ENCODE data around the gene SPATA18. TPM values are rescaled to one million over a fixed set of nuclear protein-coding genes. Genes with fewer than 3 reads are reported as not detected.

The SPATA18 gene
- total and polyA plus RNA-seq, 2 of the 13 experiments (the other 11 are each of a cell fraction or from before 2014, with no cell fraction given), result 5.7 to 13.2 TPM

DNA sequence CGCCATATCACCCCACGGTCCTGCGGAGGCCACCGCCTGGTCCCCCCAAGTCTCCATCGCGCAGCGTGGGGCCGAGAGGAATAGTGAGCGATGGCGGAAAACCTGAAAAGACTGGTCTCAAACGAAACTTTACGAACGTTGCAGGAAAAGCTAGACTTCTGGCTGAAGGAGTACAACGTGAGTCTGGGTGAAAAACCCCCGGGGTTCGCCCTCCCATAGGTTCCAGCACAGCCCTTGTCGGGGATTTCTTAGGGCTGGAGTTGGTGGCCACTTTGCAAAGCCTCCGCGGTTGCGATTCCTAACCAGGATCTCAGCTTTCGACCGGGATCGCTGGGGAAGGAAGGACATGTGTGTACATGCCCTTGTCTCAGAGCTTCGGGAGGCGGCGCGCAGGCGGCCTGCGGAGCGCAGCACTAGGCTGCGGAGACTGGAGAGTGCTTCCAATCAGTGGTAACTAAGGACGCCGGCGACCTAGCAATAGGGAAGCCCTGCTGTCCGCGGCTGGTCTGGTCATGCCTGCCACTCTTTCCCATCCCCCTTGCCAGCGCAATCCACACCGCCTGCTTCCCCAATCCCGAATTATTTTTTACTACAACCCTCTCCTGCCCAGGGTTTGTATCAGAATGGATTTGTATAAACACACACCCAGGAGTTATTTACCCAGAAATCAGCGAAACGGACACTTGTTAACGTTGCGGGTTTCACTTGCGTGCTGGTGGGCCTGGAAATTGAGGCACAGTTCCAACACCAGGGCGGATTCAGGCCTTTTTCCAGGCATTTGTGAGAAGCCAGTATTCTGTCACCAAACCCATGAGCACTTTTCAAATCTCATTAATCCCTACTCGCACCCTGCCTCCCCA is 741 bp downstream of the SPATA18 start (continued):
- TF ChIP-seq ZNF615 (CRISPR knock-in tag; IDR thresholded peaks at IDR 0.05; ENCODE audit: borderline replicate concordance), result no peak
- no peak for TF ChIP-seq KLF11 (CRISPR knock-in tag; IDR thresholded peaks at IDR 0.05)
- peak; percentile 36 for TF ChIP-seq MED8 (CRISPR knock-in tag; IDR thresholded peaks at IDR 0.05; ENCODE audit: insufficient replicate concordance)
- TF ChIP-seq, protein P1, sequence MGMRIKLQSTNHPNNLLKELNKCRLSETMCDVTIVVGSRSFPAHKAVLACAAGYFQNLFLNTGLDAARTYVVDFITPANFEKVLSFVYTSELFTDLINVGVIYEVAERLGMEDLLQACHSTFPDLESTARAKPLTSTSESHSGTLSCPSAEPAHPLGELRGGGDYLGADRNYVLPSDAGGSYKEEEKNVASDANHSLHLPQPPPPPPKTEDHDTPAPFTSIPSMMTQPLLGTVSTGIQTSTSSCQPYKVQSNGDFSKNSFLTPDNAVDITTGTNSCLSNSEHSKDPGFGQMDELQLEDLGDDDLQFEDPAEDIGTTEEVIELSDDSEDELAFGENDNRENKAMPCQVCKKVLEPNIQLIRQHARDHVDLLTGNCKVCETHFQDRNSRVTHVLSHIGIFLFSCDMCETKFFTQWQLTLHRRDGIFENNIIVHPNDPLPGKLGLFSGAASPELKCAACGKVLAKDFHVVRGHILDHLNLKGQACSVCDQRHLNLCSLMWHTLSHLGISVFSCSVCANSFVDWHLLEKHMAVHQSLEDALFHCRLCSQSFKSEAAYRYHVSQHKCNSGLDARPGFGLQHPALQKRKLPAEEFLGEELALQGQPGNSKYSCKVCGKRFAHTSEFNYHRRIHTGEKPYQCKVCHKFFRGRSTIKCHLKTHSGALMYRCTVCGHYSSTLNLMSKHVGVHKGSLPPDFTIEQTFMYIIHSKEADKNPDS (CRISPR knock-in tag; IDR thresholded peaks at IDR 0.05), result no peak
- TF ChIP-seq CC2D1A (CRISPR knock-in tag; IDR thresholded peaks at IDR 0.05), result 0 out of 2 replicates have a peak, but pooled peaks have one; percentile 62
- TF ChIP-seq ZNF383 (CRISPR knock-in tag; IDR thresholded peaks at IDR 0.05; ENCODE audit: borderline replicate concordance), result no peak
- peak; percentile 27; the same call in 1 of the 2 replicates for TF ChIP-seq ZNF83 (CRISPR knock-in tag; IDR thresholded peaks at IDR 0.05; ENCODE audit: borderline replicate concordance)
- 0 out of 2 replicates have a peak, but pooled peaks have one; percentile 52 for TF ChIP-seq ZNF569 (CRISPR knock-in tag; IDR thresholded peaks at IDR 0.05; ENCODE audit: borderline replicate concordance)
- TF ChIP-seq, protein P2, sequence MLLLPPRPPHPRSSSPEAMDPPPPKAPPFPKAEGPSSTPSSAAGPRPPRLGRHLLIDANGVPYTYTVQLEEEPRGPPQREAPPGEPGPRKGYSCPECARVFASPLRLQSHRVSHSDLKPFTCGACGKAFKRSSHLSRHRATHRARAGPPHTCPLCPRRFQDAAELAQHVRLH (CRISPR knock-in tag; IDR thresholded peaks at IDR 0.05; ENCODE audit: borderline replicate concordance, low read depth), result no peak
- no peak for TF ChIP-seq SMC3 (IDR thresholded peaks at IDR 0.05; ENCODE audit: low read length)
- peak; percentile 51; the same call in 1 of the 2 replicates for TF ChIP-seq ZNF557 (CRISPR knock-in tag; IDR thresholded peaks at IDR 0.05)
- TF ChIP-seq ETV6 (CRISPR knock-in tag; conservative IDR thresholded peaks at IDR 0.05), result no peak
- TF ChIP-seq ZC3H13 (CRISPR knock-in tag; IDR thresholded peaks at IDR 0.05), result peak; percentile 44; the same call in 1 of the 2 replicates
- TF ChIP-seq ERF (CRISPR knock-in tag; IDR thresholded peaks at IDR 0.05), result no peak
- TF ChIP-seq, protein P3, sequence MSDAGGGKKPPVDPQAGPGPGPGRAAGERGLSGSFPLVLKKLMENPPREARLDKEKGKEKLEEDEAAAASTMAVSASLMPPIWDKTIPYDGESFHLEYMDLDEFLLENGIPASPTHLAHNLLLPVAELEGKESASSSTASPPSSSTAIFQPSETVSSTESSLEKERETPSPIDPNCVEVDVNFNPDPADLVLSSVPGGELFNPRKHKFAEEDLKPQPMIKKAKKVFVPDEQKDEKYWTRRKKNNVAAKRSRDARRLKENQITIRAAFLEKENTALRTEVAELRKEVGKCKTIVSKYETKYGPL (CRISPR knock-in tag; IDR thresholded peaks at IDR 0.05), result no peak
- TF ChIP-seq ZNF234 (CRISPR knock-in tag; conservative IDR thresholded peaks at IDR 0.05), result peak; percentile 45; the same call in 1 of the 2 replicates
- TF ChIP-seq, protein P4, sequence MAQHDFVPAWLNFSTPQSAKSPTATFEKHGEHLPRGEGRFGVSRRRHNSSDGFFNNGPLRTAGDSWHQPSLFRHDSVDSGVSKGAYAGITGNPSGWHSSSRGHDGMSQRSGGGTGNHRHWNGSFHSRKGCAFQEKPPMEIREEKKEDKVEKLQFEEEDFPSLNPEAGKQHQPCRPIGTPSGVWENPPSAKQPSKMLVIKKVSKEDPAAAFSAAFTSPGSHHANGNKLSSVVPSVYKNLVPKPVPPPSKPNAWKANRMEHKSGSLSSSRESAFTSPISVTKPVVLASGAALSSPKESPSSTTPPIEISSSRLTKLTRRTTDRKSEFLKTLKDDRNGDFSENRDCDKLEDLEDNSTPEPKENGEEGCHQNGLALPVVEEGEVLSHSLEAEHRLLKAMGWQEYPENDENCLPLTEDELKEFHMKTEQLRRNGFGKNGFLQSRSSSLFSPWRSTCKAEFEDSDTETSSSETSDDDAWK (CRISPR knock-in tag; IDR thresholded peaks at IDR 0.05), result no peak
- TF ChIP-seq KMT2A (CRISPR knock-in tag; IDR thresholded peaks at IDR 0.05), result no peak; the same call in 1 of the 2 replicates
- 0 out of 2 replicates have a peak, but pooled peaks have one; percentile 30 for TF ChIP-seq ZNF790 (CRISPR knock-in tag; IDR thresholded peaks at IDR 0.05; ENCODE audit: borderline replicate concordance)
- no peak for TF ChIP-seq ZFP36L1 (CRISPR knock-in tag; IDR thresholded peaks at IDR 0.05)
- no peak; the same call in 1 of the 2 replicates for TF ChIP-seq MYC (CRISPR knock-in tag; IDR thresholded peaks at IDR 0.05; ENCODE audit: borderline replicate concordance)
- TF ChIP-seq ZNF605 (CRISPR knock-in tag; IDR thresholded peaks at IDR 0.05), result peak; percentile 50; the same call in 1 of the 2 replicates
- TF ChIP-seq, protein P5, sequence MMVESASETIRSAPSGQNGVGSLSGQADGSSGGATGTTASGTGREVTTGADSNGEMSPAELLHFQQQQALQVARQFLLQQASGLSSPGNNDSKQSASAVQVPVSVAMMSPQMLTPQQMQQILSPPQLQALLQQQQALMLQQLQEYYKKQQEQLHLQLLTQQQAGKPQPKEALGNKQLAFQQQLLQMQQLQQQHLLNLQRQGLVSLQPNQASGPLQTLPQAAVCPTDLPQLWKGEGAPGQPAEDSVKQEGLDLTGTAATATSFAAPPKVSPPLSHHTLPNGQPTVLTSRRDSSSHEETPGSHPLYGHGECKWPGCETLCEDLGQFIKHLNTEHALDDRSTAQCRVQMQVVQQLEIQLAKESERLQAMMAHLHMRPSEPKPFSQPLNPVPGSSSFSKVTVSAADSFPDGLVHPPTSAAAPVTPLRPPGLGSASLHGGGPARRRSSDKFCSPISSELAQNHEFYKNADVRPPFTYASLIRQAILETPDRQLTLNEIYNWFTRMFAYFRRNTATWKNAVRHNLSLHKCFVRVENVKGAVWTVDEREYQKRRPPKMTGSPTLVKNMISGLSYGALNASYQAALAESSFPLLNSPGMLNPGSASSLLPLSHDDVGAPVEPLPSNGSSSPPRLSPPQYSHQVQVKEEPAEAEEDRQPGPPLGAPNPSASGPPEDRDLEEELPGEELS (CRISPR knock-in tag; IDR thresholded peaks at IDR 0.05), result peak; percentile 29; the same call in 1 of the 2 replicates

Measured in HepG2 (cell line).